Measurements from ENCODE around the gene PTPRN2. TPM values are rescaled to one million over a fixed set of nuclear protein-coding genes. Genes with fewer than 3 reads are reported as not detected.

PTPRN2 gene
- total and polyA plus RNA-seq, 2 donors (not counting 3 experiments of a cell fraction or from before 2014, with no cell fraction given): 0.62 to 0.88 TPM

GRCh38 chr7:158592541-158592940 is 4.9 kb upstream of the PTPRN2 start:
- Histone ChIP-seq H3K9ac (replicated peaks; ENCODE audit: extremely low read depth, insufficient read depth, low read length) (no peak overlapping the region), H3K9me1 (replicated peaks; ENCODE audit: control insufficient read depth, extremely low read depth, insufficient read depth, low read length) (no peaks in the 10 kb centered on the region), H3K79me2 (ENCODE audit: control insufficient read depth, insufficient read depth, low read length) (no peaks in the 10 kb centered on the region), H3K4me2 (ENCODE audit: insufficient read depth, low read length) (no peak overlapping the region), H3K4me3 (replicated peaks in 1 of 3; ENCODE audit: insufficient read depth in 1 of 3, low read depth in 1 of 3, low read length in 3 of 3) (no peak overlapping the region), H3K27ac (ENCODE audit: insufficient read depth, low read depth, low read length) (no peak overlapping the region), H3K9me3 (replicated peaks; ENCODE audit: control insufficient read depth, insufficient read depth, low read length) (no peaks in the 10 kb centered on the region), H2AFZ (ENCODE audit: low read depth, low read length) (no peak overlapping the region), H3K4me1 (ENCODE audit: control insufficient read depth, extremely low read depth, insufficient read depth, low read length) (no peaks in the 10 kb centered on the region), H3K27me3 (ENCODE audit: control insufficient read depth in 2 of 2, insufficient read depth in 2 of 2, low read length in 2 of 2) (peaks cover 3 to 9% of the 10 kb centered on the region in 2 experiments), H3K36me3 (ENCODE audit: control insufficient read depth in 2 of 2, extremely low read depth in 1 of 2, insufficient read depth in 2 of 2, low read length in 2 of 2) (no peaks in the 10 kb centered on the region), H4K20me1 (replicated peaks; ENCODE audit: control insufficient read depth, extremely low read depth, insufficient read depth, low read length) (no peaks in the 10 kb centered on the region)
- TF ChIP-seq JUN (IDR thresholded peaks at IDR 0.05; ENCODE audit: borderline replicate concordance, insufficient read depth, insufficient read length, low read depth) (no peak), CTCF (IDR thresholded peaks at IDR 0.05; ENCODE audit: extremely low read depth in 1 of 2, insufficient read depth in 1 of 2, low read depth in 1 of 2, low read length in 2 of 2) (no peak), EZH2 (IDR thresholded peaks at IDR 0.05; ENCODE audit: borderline replicate concordance, low read depth, low read length, severe bottlenecking) (no peak), POLR2A (IDR thresholded peaks at IDR 0.05; ENCODE audit: low read depth, low read length) (no peak), GATA2 (IDR thresholded peaks at IDR 0.05; ENCODE audit: insufficient read depth, insufficient read length, low read depth, low read length) (no peak), FOS (IDR thresholded peaks at IDR 0.05; ENCODE audit: borderline replicate concordance, insufficient read depth, low read length) (no peak), POLR2AphosphoS5 (IDR thresholded peaks at IDR 0.05; ENCODE audit: insufficient read depth, low read depth, low read length) (no peak), MAX (IDR thresholded peaks at IDR 0.05; ENCODE audit: insufficient read depth, insufficient read length) (no peak), MYC (IDR thresholded peaks at IDR 0.05; ENCODE audit: low read depth, low read length) (no peak)
- POLR2A ChIA-PET: no interaction called here
- FAIRE-seq (no peak), DNase-seq (ENCODE audit: low read depth, low spot score) (no peak)
- intact Hi-C loops (cut with micrococcal nuclease): no loop called here
- CTCF ChIA-PET: no interaction called here
- dilution Hi-C loops (cut with MboI; ENCODE audit: extremely low pct_ligation_motif_present, low sequenced_read_pairs): no loop called here
- no TSS peak for BruUV-seq (replicated peaks)

Data from endothelial cell of umbilical vein (primary cell).